Suprapubic skin (tissue), 4 donors: ENCODE data around the gene ABLIM2. TPM values are rescaled to one million over a fixed set of nuclear protein-coding genes. Genes with fewer than 3 reads are reported as not detected.

Experiments used
- DNase-seq, 2 donors: peaks; one replicate each; pipeline ENCODE4 v3.0.0-alpha.2; 2019; ENCODE audit warnings: low spot score in 2 of 2
- H3K27ac ChIP-seq: fragments of 200-600 bp; sonication (generic); one replicate; pipeline ENCODE4 v1.5.1; 2019
- H3K27me3 ChIP-seq: fragments of 200-600 bp; sonication (generic); one replicate; pipeline ENCODE4 v1.5.1; 2019
- H3K36me3 ChIP-seq: fragments of 200-600 bp; sonication (generic); one replicate; pipeline ENCODE4 v1.5.1; 2019
- H3K4me1 ChIP-seq: fragments of 200-600 bp; sonication (generic); one replicate; pipeline ENCODE4 v1.5.1; 2019
- H3K4me3 ChIP-seq: fragments of 200-600 bp; sonication (generic); one replicate; pipeline ENCODE4 v1.5.1; 2019; ENCODE audit warnings: mild to moderate bottlenecking
- H3K9me3 ChIP-seq: fragments of 200-600 bp; sonication (generic); one replicate; pipeline ENCODE4 v1.5.1; 2019
- EP300 ChIP-seq: sonication (generic); formaldehyde crosslinking; IDR thresholded peaks from one replicate; pipeline ENCODE4 v1.6.1; 2017; ENCODE audit warnings: antibody characterized with exemption
- POLR2A ChIP-seq, 2 donors: fragments of 450-650 bp; IDR thresholded peaks; one replicate each; pipeline ENCODE4 v1.6.1; 2017; ENCODE audit warnings: antibody characterized with exemption in 2 of 2, mild to moderate bottlenecking in 2 of 2, moderate library complexity in 2 of 2
- POLR2AphosphoS5 ChIP-seq, 3 donors: sonication (generic); formaldehyde crosslinking; IDR thresholded peaks; one replicate each; pipeline ENCODE4 v1.6.1; 2017; ENCODE audit warnings: antibody characterized with exemption in 3 of 3
- WGBS: methylation state at CpG from one replicate; pipeline ENCODE4 v1.1.5; 2018; 5-methylcytosine and 5-hydroxymethylcytosine counted together
- total RNA-seq, 4 donors: library from RNA; depleted of rRNA; stranded (reverse); fragments of >200 nt; gene quantifications; one replicate each; pipeline ENCODE4 v1.1.0, GENCODE V29; 2016
- TF ChIP-seq, protein P1 (sequence below), 2 donors: fragments of 200-600 bp in 1 of 2; fragments of 450-650 bp in 1 of 2; sonication (generic) in 1 of 2; IDR thresholded peaks; one replicate each; pipeline ENCODE4 v1.5.1; 2016 to 2019; ENCODE audit warnings: antibody characterized with exemption in 2 of 2, mild to moderate bottlenecking in 1 of 2, moderate library complexity in 1 of 2

The ABLIM2 gene
- total RNA-seq, 4 donors from 2014 or later: 11.2 to 16.9 (median 13.3) TPM

DNA sequence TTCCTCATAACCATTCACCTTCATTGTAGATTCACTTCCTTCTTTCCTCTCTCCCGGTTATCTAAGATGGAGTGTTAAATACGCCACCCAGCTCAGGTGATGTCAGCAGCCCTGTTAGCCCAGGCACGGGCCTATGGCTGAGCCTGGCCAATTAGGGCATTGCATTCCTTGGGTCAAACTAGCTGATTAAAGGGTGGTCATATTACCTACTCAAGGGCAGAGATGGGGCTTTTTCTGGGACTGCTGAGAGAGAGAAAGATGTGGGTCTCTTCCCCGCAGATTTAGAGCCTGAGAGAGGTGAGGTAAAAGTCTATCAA, 179.0 kb downstream of the ABLIM2 start:
- WGBS: 72% methylated on average over 4 of the region's 4 CpGs
- H3K27me3 ChIP-seq: no peaks in the 10 kb centered on the region
- H3K9me3 ChIP-seq: no peaks in the 10 kb centered on the region
- no peak overlapping the region for H3K27ac ChIP-seq
- TF ChIP-seq EP300: no peak
- no peak for TF ChIP-seq POLR2A (IDR thresholded peaks at IDR 0.05)
- TF ChIP-seq POLR2AphosphoS5 (IDR thresholded peaks at IDR 0.05): no peak
- TF ChIP-seq, protein P1, sequence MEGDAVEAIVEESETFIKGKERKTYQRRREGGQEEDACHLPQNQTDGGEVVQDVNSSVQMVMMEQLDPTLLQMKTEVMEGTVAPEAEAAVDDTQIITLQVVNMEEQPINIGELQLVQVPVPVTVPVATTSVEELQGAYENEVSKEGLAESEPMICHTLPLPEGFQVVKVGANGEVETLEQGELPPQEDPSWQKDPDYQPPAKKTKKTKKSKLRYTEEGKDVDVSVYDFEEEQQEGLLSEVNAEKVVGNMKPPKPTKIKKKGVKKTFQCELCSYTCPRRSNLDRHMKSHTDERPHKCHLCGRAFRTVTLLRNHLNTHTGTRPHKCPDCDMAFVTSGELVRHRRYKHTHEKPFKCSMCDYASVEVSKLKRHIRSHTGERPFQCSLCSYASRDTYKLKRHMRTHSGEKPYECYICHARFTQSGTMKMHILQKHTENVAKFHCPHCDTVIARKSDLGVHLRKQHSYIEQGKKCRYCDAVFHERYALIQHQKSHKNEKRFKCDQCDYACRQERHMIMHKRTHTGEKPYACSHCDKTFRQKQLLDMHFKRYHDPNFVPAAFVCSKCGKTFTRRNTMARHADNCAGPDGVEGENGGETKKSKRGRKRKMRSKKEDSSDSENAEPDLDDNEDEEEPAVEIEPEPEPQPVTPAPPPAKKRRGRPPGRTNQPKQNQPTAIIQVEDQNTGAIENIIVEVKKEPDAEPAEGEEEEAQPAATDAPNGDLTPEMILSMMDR (IDR thresholded peaks at IDR 0.05): no peak
- DNase-seq: no peak
- no peak overlapping the region for H3K4me3 ChIP-seq
- H3K36me3 ChIP-seq: no peaks in the 10 kb centered on the region
- H3K4me1 ChIP-seq: peaks cover 15% of the 10 kb centered on the region

DNA sequence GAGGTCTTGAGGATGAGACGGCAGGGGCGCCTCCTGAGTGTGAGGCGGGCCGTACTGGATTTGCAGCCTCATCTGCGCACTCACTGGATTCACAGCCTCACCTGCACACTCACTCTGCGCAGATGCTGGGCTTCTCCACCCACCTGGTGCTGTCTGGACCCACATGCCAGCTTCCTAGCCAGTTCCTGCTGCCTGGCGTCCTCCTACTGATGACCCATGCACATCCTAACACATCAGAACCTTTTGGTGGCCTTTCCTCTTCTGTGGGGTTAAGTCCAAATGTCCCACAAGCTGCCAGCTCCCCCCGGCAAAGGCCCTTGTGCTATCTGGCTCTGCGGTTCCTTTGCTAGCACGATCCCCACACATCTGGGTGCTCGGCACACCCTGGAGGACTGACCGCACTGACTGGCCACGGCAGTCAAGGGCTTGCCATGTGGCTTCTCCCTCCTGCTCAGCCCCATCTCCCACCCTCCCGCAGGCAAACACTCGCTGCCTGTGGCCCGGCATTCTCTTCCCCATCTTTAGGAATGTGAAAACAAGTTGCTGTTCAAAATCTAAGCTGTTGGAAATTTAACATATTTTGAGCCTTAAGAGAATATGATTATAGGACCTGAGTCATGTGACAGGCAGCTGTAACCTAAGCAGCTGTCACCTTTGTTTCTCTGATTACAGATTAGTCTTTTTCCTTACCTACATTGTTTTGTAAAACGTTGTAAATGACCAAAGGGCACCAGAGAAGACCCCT, 179.5 kb downstream of the ABLIM2 start:
- Histone ChIP-seq H3K36me3 (no peaks in the 10 kb centered on the region), H3K27me3 (no peaks in the 10 kb centered on the region), H3K9me3 (no peaks in the 10 kb centered on the region), H3K27ac (no peak overlapping the region), H3K4me3 (no peak overlapping the region), H3K4me1 (peaks cover 15% of the 10 kb centered on the region)
- WGBS: 62% methylated on average over 16 of the region's 17 CpGs
- DNase-seq: no peak
- TF ChIP-seq POLR2AphosphoS5 (IDR thresholded peaks at IDR 0.05) (no peak), POLR2A (IDR thresholded peaks at IDR 0.05) (no peak)

GRCh38 chr4:7978489-7978888, 180.1 kb downstream of the ABLIM2 start:
- H3K9me3 ChIP-seq: no peaks in the 10 kb centered on the region
- TF ChIP-seq POLR2A (IDR thresholded peaks at IDR 0.05): no peak
- TF ChIP-seq, protein P1 (IDR thresholded peaks at IDR 0.05): no peak
- H3K27me3 ChIP-seq: no peaks in the 10 kb centered on the region
- no peaks in the 10 kb centered on the region for H3K36me3 ChIP-seq
- no peak for DNase-seq
- H3K4me3 ChIP-seq: no peak overlapping the region
- no peak overlapping the region for H3K27ac ChIP-seq
- peaks cover 16% of the 10 kb centered on the region for H3K4me1 ChIP-seq
- 37% methylated on average over 2 of the region's 5 CpGs for WGBS

GRCh38 chr4:7976634-7977033, 182.0 kb downstream of the ABLIM2 start:
- WGBS: 90% methylated on average over 5 of the region's 5 CpGs
- no peaks in the 10 kb centered on the region for H3K36me3 ChIP-seq

GRCh38 chr4:7976025-7976424, 182.6 kb downstream of the ABLIM2 start:
- H3K27me3 ChIP-seq: no peaks in the 10 kb centered on the region
- TF ChIP-seq POLR2A (IDR thresholded peaks at IDR 0.05) (no peak), POLR2AphosphoS5 (IDR thresholded peaks at IDR 0.05) (no peak), EP300 (no peak)
- TF ChIP-seq, protein P1 (IDR thresholded peaks at IDR 0.05): no peak
- H3K36me3 ChIP-seq: no peaks in the 10 kb centered on the region
- DNase-seq: no peak
- peaks cover 41% of the 10 kb centered on the region for H3K4me1 ChIP-seq
- no peak overlapping the region for H3K4me3 ChIP-seq
- H3K9me3 ChIP-seq: no peaks in the 10 kb centered on the region
- WGBS: 85% methylated on average over 7 of the region's 7 CpGs
- H3K27ac ChIP-seq: no peak overlapping the region

More at GRCh38 chr4:7976634-7977033, 182.0 kb downstream of the ABLIM2 start:
- TF ChIP-seq POLR2AphosphoS5 (IDR thresholded peaks at IDR 0.05) (no peak), POLR2A (IDR thresholded peaks at IDR 0.05) (no peak), EP300 (no peak)
- TF ChIP-seq, protein P1 (IDR thresholded peaks at IDR 0.05): no peak
- peaks cover 35% of the 10 kb centered on the region for H3K4me1 ChIP-seq
- no peak overlapping the region for H3K4me3 ChIP-seq
- no peaks in the 10 kb centered on the region for H3K9me3 ChIP-seq
- H3K27me3 ChIP-seq: no peaks in the 10 kb centered on the region
- DNase-seq: no peak
- H3K27ac ChIP-seq: no peak overlapping the region

DNA sequence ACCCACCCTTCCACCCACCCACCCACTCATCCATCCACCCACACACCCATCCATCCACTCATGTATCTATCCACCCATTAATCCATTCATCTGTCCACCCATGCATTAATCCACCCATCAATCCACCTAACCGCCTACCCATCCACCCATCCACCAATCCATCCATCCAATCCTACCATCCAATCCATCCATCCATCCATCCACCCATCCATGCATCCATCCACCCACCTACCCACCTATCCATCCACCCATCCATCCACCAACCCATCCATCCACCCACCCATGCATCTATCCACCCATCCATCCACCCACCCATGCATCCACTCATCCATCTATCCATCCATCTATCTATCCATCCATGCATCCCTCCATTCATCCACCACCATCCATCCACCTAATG, 184.2 kb downstream of the ABLIM2 start:
- Histone ChIP-seq H3K27me3 (no peaks in the 10 kb centered on the region), H3K36me3 (no peaks in the 10 kb centered on the region), H3K4me1 (peaks cover 57% of the 10 kb centered on the region), H3K27ac (no peak overlapping the region), H3K9me3 (no peaks in the 10 kb centered on the region), H3K4me3 (no peak overlapping the region)
- TF ChIP-seq POLR2AphosphoS5 (IDR thresholded peaks at IDR 0.05): no peak
- TF ChIP-seq, protein P1 (IDR thresholded peaks at IDR 0.05): no peak
- TF ChIP-seq EP300: no peak
- no peak for TF ChIP-seq POLR2A (IDR thresholded peaks at IDR 0.05)
- no peak for DNase-seq
- WGBS: 97% methylated on average over 1 of the region's 1 CpG
